ENCODE measurements around the gene ARHGAP15. TPM values are rescaled to one million over a fixed set of nuclear protein-coding genes. Genes with fewer than 3 reads are reported as not detected.

The ARHGAP15 gene
- total and polyA plus RNA-seq, 2 experiments from 2014 or later: not detected

- WGBS, 2 experiments (ENCODE audit: low coverage in 1 of 2, low lambda C conversion rate in 2 of 2, missing lambda C conversion rate in 2 of 2): 81 to 85% methylated on average over 3 of the region's 3 CpGs
- Histone ChIP-seq H3K4me1 (ENCODE audit: insufficient read depth) (peaks cover 14% of the 10 kb centered on the region), H3K4me2 (ENCODE audit: unreplicated experiment) (no peak overlapping the region), H3K4me3 (no peak overlapping the region), H3K9me2 (ENCODE audit: insufficient read depth) (no peaks in the 10 kb centered on the region), H2AFZ (no peak overlapping the region), H3K36me3 (ENCODE audit: low read depth) (no peaks in the 10 kb centered on the region), H3K27me3 (replicated peaks; ENCODE audit: insufficient read depth) (no peaks in the 10 kb centered on the region), H3K79me2 (ENCODE audit: insufficient read depth) (no peaks in the 10 kb centered on the region), H3K27ac (no peak overlapping the region), H3F3A (ENCODE audit: insufficient read depth) (no peaks in the 10 kb centered on the region), H3K9ac (no peak overlapping the region), H3K9me3 (ENCODE audit: low read depth) (no peaks in the 10 kb centered on the region), H4K20me1 (ENCODE audit: insufficient read depth) (no peaks in the 10 kb centered on the region)
- in situ Hi-C loops (cut with MboI): no loop called here
- TF ChIP-seq EZH2phosphoT487 (IDR thresholded peaks at IDR 0.05; ENCODE audit: insufficient read depth, low read depth): no peak
- TF ChIP-seq EZH2 (IDR thresholded peaks at IDR 0.05; ENCODE audit: insufficient read depth, poor library complexity, severe bottlenecking): no peak
- DNase-seq: no peak
These were observed 305.2 kb downstream of the ARHGAP15 start for GRCh38 chr2:143434445-143434844.

- Histone ChIP-seq H3K4me3 (no peak overlapping the region), H3K27ac (no peak overlapping the region), H3K36me3 (ENCODE audit: low read depth) (no peaks in the 10 kb centered on the region), H3K9me2 (ENCODE audit: insufficient read depth) (no peaks in the 10 kb centered on the region), H3K9me3 (ENCODE audit: low read depth) (no peaks in the 10 kb centered on the region), H4K20me1 (ENCODE audit: insufficient read depth) (no peaks in the 10 kb centered on the region), H3K79me2 (ENCODE audit: insufficient read depth) (no peaks in the 10 kb centered on the region), H3K4me2 (ENCODE audit: unreplicated experiment) (no peak overlapping the region), H3K27me3 (replicated peaks; ENCODE audit: insufficient read depth) (no peaks in the 10 kb centered on the region), H3K9ac (no peak overlapping the region), H3K4me1 (ENCODE audit: insufficient read depth) (peaks cover 14% of the 10 kb centered on the region), H2AFZ (0 out of 2 replicates have a peak overlapping the region, but pooled peaks have one; percentile 30), H3F3A (ENCODE audit: insufficient read depth) (no peaks in the 10 kb centered on the region)
- peak; percentile 22 for DNase-seq
- TF ChIP-seq EZH2phosphoT487 (IDR thresholded peaks at IDR 0.05; ENCODE audit: insufficient read depth, low read depth) (no peak), EZH2 (IDR thresholded peaks at IDR 0.05; ENCODE audit: insufficient read depth, poor library complexity, severe bottlenecking) (no peak)
- WGBS, 2 experiments (ENCODE audit: low coverage in 1 of 2, low lambda C conversion rate in 2 of 2, missing lambda C conversion rate in 2 of 2): 13 to 15% methylated on average over 6 of the region's 6 CpGs
- in situ Hi-C loops (cut with MboI): no loop called here
These were observed 305.9 kb downstream of the ARHGAP15 start for GRCh38 chr2:143435131-143435530.

GRCh38 chr2:143436951-143437350 is 307.7 kb downstream of the ARHGAP15 start:
- Histone ChIP-seq H3K36me3 (ENCODE audit: low read depth) (no peaks in the 10 kb centered on the region), H3K9me3 (ENCODE audit: low read depth) (no peaks in the 10 kb centered on the region), H3K4me3 (no peak overlapping the region), H3K27me3 (replicated peaks; ENCODE audit: insufficient read depth) (no peaks in the 10 kb centered on the region), H2AFZ (no peak overlapping the region), H4K20me1 (ENCODE audit: insufficient read depth) (no peaks in the 10 kb centered on the region), H3K79me2 (ENCODE audit: insufficient read depth) (no peaks in the 10 kb centered on the region), H3F3A (ENCODE audit: insufficient read depth) (no peaks in the 10 kb centered on the region), H3K9me2 (ENCODE audit: insufficient read depth) (no peaks in the 10 kb centered on the region), H3K4me1 (ENCODE audit: insufficient read depth) (0 out of 2 replicates have a peak, but pooled peaks cover 4% of the 10 kb centered on the region), H3K4me2 (ENCODE audit: unreplicated experiment) (no peak overlapping the region), H3K27ac (no peak overlapping the region), H3K9ac (no peak overlapping the region)
- no peak for TF ChIP-seq EZH2phosphoT487 (IDR thresholded peaks at IDR 0.05; ENCODE audit: insufficient read depth, low read depth)
- no peak for TF ChIP-seq EZH2 (IDR thresholded peaks at IDR 0.05; ENCODE audit: insufficient read depth, poor library complexity, severe bottlenecking)
- WGBS, 2 experiments (ENCODE audit: low coverage in 1 of 2, low lambda C conversion rate in 2 of 2, missing lambda C conversion rate in 2 of 2): 62 to 71% methylated on average over 2 of the region's 2 CpGs
- no peak for DNase-seq
- in situ Hi-C loops (cut with MboI): no loop called here

DNA sequence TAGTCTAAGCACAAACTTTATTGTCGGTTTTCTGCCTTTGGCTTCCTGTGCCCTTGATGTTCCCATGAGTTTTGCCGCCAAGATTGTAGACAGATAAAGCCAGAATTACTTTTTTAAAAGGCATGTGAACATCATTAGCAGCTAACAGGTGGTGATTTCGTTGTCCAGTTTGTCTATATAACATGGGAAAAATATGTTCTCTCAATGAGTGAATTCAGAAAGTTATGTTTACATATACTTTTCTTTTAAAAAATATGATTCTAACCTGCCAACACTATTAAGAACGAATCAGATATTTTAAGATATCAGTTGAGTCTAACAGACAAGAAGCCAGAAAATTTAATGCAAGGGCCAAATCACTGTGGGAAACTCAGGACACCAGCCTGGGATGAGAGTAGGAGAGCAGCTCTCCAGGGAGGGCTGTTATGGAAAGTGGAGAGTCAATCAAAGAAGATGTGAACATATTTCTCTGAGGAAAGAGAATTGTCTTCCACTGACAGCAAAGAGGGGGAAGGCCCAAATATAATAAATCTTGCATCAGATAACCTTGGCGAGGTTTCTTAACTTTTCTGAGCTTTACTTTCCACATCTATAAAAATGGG is 311.3 kb downstream of the ARHGAP15 start:
- 68 to 74% methylated on average over 5 of the region's 5 CpGs for WGBS, 2 experiments (ENCODE audit: low coverage in 1 of 2, low lambda C conversion rate in 2 of 2, missing lambda C conversion rate in 2 of 2)
- Histone ChIP-seq H3K79me2 (ENCODE audit: insufficient read depth) (no peaks in the 10 kb centered on the region), H2AFZ (no peak overlapping the region), H3F3A (ENCODE audit: insufficient read depth) (no peaks in the 10 kb centered on the region), H3K4me1 (ENCODE audit: insufficient read depth) (no peaks in the 10 kb centered on the region), H3K9ac (no peak overlapping the region), H3K27me3 (replicated peaks; ENCODE audit: insufficient read depth) (no peaks in the 10 kb centered on the region), H4K20me1 (ENCODE audit: insufficient read depth) (no peaks in the 10 kb centered on the region), H3K4me2 (ENCODE audit: unreplicated experiment) (no peak overlapping the region), H3K9me2 (ENCODE audit: insufficient read depth) (no peaks in the 10 kb centered on the region), H3K36me3 (ENCODE audit: low read depth) (no peaks in the 10 kb centered on the region), H3K9me3 (ENCODE audit: low read depth) (no peaks in the 10 kb centered on the region), H3K27ac (no peak overlapping the region), H3K4me3 (no peak overlapping the region)
- no peak for TF ChIP-seq EZH2phosphoT487 (IDR thresholded peaks at IDR 0.05; ENCODE audit: insufficient read depth, low read depth)
- TF ChIP-seq EZH2 (IDR thresholded peaks at IDR 0.05; ENCODE audit: insufficient read depth, poor library complexity, severe bottlenecking): no peak
- in situ Hi-C loops (cut with MboI): no loop called here
- no peak for DNase-seq
